HK-2 (cell line): ENCODE data around the gene SELPLG.
"Not testable (repeated sequence)": the region's sequence is repeated elsewhere in the genome, so short reads cannot be mapped to it uniquely, and the experiment has no call there.

Experiments used
- DNase-seq: peaks from one replicate; pipeline ENCODE4 v3.0.0-alpha.2; 2018; ENCODE audit not compliant: unreplicated experiment

The SELPLG gene

GRCh38 chr12:108638997-108639822 is 5.5 kb upstream of the SELPLG start:
- no peak for DNase-seq

- no peak for DNase-seq
Observed at GRCh38 chr12:108638141-108638827, 4.6 kb upstream of the SELPLG start.

GRCh38 chr12:108637222-108637971 is 3.7 kb upstream of the SELPLG start:
- no peak for DNase-seq

GRCh38 chr12:108635997-108636808 is 2.5 kb upstream of the SELPLG start:
- no peak for DNase-seq

GRCh38 chr12:108635201-108635996 is 1.7 kb upstream of the SELPLG start:
- no peak for DNase-seq

- DNase-seq: no peak
Observed at GRCh38 chr12:108634341-108634751, 652 bp upstream of the SELPLG start.

- DNase-seq: no peak
Observed at GRCh38 chr12:108633081-108633533, 587 bp downstream of the SELPLG start.

GRCh38 chr12:108631261-108631660 is 2.4 kb downstream of the SELPLG start:
- not testable (repeated sequence) for DNase-seq

GRCh38 chr12:108630481-108631207 is 3.0 kb downstream of the SELPLG start:
- no peak for DNase-seq

- DNase-seq: peak; percentile 73
Observed at GRCh38 chr12:108629824-108630476, 3.7 kb downstream of the SELPLG start.

- no peak for DNase-seq
Observed at GRCh38 chr12:108629151-108629550, 4.5 kb downstream of the SELPLG start.

- no peak for DNase-seq
Observed at GRCh38 chr12:108627134-108627920, 6.4 kb downstream of the SELPLG start.

GRCh38 chr12:108625228-108625627 is 8.5 kb downstream of the SELPLG start:
- no peak for DNase-seq

GRCh38 chr12:108623577-108623976 is 10.1 kb downstream of the SELPLG start:
- DNase-seq: no peak

- no peak for DNase-seq
Observed at GRCh38 chr12:108622921-108623514, 10.7 kb downstream of the SELPLG start.

- DNase-seq: no peak
Observed at GRCh38 chr12:108622421-108622820, 11.3 kb downstream of the SELPLG start.

GRCh38 chr12:108621161-108621560 is 12.5 kb downstream of the SELPLG start:
- no peak for DNase-seq

- DNase-seq: no peak
Observed at GRCh38 chr12:108620236-108620879, 13.3 kb downstream of the SELPLG start.
